ENCODE measurements around the gene PIGT.

GRCh38 chr20:45367126-45367525 lies 48.8 kb upstream of the PIGT start:
- TF ChIP-seq CTCF (IDR thresholded peaks at IDR 0.05) (no peak), ZFX (IDR thresholded peaks at IDR 0.05; ENCODE audit: borderline replicate concordance) (no peak)
